ENCODE measurements around the gene CISD1.

Gene CISD1

GRCh38 chr10:58269782-58270290 lies 874 bp downstream of the CISD1 start:
- H3K4me1 Mint-ChIP-seq (ENCODE audit: low read depth): no peaks in the 10 kb centered on the region
- H3K27me3 Mint-ChIP-seq: no peaks in the 10 kb centered on the region
- H3K4me3 Mint-ChIP-seq: peak overlapping the region; percentile 97
- H3K9me3 Mint-ChIP-seq: no peaks in the 10 kb centered on the region
- intact Hi-C loops (cut with micrococcal nuclease): loop anchor here (1.0 to 10.0 kb wide), 2 partner anchors 65 to 114 kb away; partner anchors contain the start of gene UBE2D1
- peak overlapping the region; percentile 98 for H3K27ac Mint-ChIP-seq
- H3K36me3 Mint-ChIP-seq (ENCODE audit: low read depth): peaks cover 16% of the 10 kb centered on the region

GRCh38 chr10:58275261-58275660 lies 6.3 kb downstream of the CISD1 start:
- no peaks in the 10 kb centered on the region for H3K27me3 Mint-ChIP-seq
- intact Hi-C loops (cut with micrococcal nuclease): no loop called here
- H3K27ac Mint-ChIP-seq: no peak overlapping the region
- H3K4me1 Mint-ChIP-seq (ENCODE audit: low read depth): no peaks in the 10 kb centered on the region
- no peak overlapping the region for H3K4me3 Mint-ChIP-seq
- peaks cover 10% of the 10 kb centered on the region for H3K36me3 Mint-ChIP-seq (ENCODE audit: low read depth)
- no peaks in the 10 kb centered on the region for H3K9me3 Mint-ChIP-seq

- H3K4me3 Mint-ChIP-seq: no peak overlapping the region
- H3K27ac Mint-ChIP-seq: no peak overlapping the region
- H3K36me3 Mint-ChIP-seq (ENCODE audit: low read depth): peaks cover 10% of the 10 kb centered on the region
- no peaks in the 10 kb centered on the region for H3K9me3 Mint-ChIP-seq
- no peaks in the 10 kb centered on the region for H3K27me3 Mint-ChIP-seq
- intact Hi-C loops (cut with micrococcal nuclease): no loop called here
- no peaks in the 10 kb centered on the region for H3K4me1 Mint-ChIP-seq (ENCODE audit: low read depth)
These were observed 6.9 kb downstream of the CISD1 start for GRCh38 chr10:58275908-58276307.

GRCh38 chr10:58278274-58278961 lies 9.5 kb downstream of the CISD1 start:
- Mint-ChIP-seq H3K4me3 (no peak overlapping the region), H3K36me3 (ENCODE audit: low read depth) (peaks cover 10% of the 10 kb centered on the region), H3K27ac (no peak overlapping the region), H3K4me1 (ENCODE audit: low read depth) (peaks cover 11% of the 10 kb centered on the region), H3K9me3 (no peaks in the 10 kb centered on the region), H3K27me3 (no peaks in the 10 kb centered on the region)
- intact Hi-C loops (cut with micrococcal nuclease): no loop called here

- Mint-ChIP-seq H3K4me3 (no peak overlapping the region), H3K4me1 (ENCODE audit: low read depth) (peaks cover 11% of the 10 kb centered on the region), H3K36me3 (ENCODE audit: low read depth) (peaks cover 10% of the 10 kb centered on the region), H3K27ac (no peak overlapping the region), H3K9me3 (no peaks in the 10 kb centered on the region), H3K27me3 (no peaks in the 10 kb centered on the region)
- intact Hi-C loops (cut with micrococcal nuclease): no loop called here
These were observed 10.0 kb downstream of the CISD1 start for GRCh38 chr10:58278962-58279307.

GRCh38 chr10:58280477-58280876 lies 11.5 kb downstream of the CISD1 start:
- Mint-ChIP-seq H3K9me3 (no peaks in the 10 kb centered on the region), H3K4me1 (ENCODE audit: low read depth) (peaks cover 11% of the 10 kb centered on the region), H3K4me3 (no peak overlapping the region), H3K27me3 (no peaks in the 10 kb centered on the region), H3K27ac (no peak overlapping the region), H3K36me3 (ENCODE audit: low read depth) (peaks cover 10% of the 10 kb centered on the region)
- intact Hi-C loops (cut with micrococcal nuclease): no loop called here

- intact Hi-C loops (cut with micrococcal nuclease): no loop called here
- Mint-ChIP-seq H3K27ac (no peak overlapping the region), H3K36me3 (ENCODE audit: low read depth) (peaks cover 10% of the 10 kb centered on the region), H3K9me3 (no peaks in the 10 kb centered on the region), H3K27me3 (no peaks in the 10 kb centered on the region), H3K4me3 (no peak overlapping the region), H3K4me1 (ENCODE audit: low read depth) (peaks cover 11% of the 10 kb centered on the region)
These were observed 12.3 kb downstream of the CISD1 start for GRCh38 chr10:58281092-58281752.

- H3K9me3 Mint-ChIP-seq: no peaks in the 10 kb centered on the region
- no peaks in the 10 kb centered on the region for H3K27me3 Mint-ChIP-seq
- intact Hi-C loops (cut with micrococcal nuclease): no loop called here
- no peak overlapping the region for H3K4me3 Mint-ChIP-seq
- H3K27ac Mint-ChIP-seq: peak overlapping the region; percentile 9
- peaks cover 11% of the 10 kb centered on the region for H3K4me1 Mint-ChIP-seq (ENCODE audit: low read depth)
- peaks cover 3% of the 10 kb centered on the region for H3K36me3 Mint-ChIP-seq (ENCODE audit: low read depth)
These were observed 13.7 kb downstream of the CISD1 start for GRCh38 chr10:58282615-58283014.

- Mint-ChIP-seq H3K9me3 (no peaks in the 10 kb centered on the region), H3K4me3 (no peak overlapping the region), H3K27ac (no peak overlapping the region), H3K36me3 (ENCODE audit: low read depth) (no peaks in the 10 kb centered on the region), H3K4me1 (ENCODE audit: low read depth) (no peaks in the 10 kb centered on the region), H3K27me3 (no peaks in the 10 kb centered on the region)
- intact Hi-C loops (cut with micrococcal nuclease): loop anchor here (1.0 kb wide), 1 partner anchor 114 kb away; no protein-coding TSS in a partner anchor
These were observed 22.7 kb downstream of the CISD1 start for GRCh38 chr10:58291538-58292174.

GRCh38 chr10:58293989-58294388 lies 25.0 kb downstream of the CISD1 start:
- Mint-ChIP-seq H3K4me1 (ENCODE audit: low read depth) (no peaks in the 10 kb centered on the region), H3K4me3 (no peak overlapping the region), H3K27me3 (no peaks in the 10 kb centered on the region), H3K36me3 (ENCODE audit: low read depth) (no peaks in the 10 kb centered on the region), H3K9me3 (no peaks in the 10 kb centered on the region), H3K27ac (no peak overlapping the region)
- intact Hi-C loops (cut with micrococcal nuclease): no loop called here

GRCh38 chr10:58299580-58299979 lies 30.6 kb downstream of the CISD1 start:
- Mint-ChIP-seq H3K9me3 (no peaks in the 10 kb centered on the region), H3K4me1 (ENCODE audit: low read depth) (no peaks in the 10 kb centered on the region), H3K4me3 (no peak overlapping the region), H3K27me3 (peaks cover 14% of the 10 kb centered on the region), H3K27ac (no peak overlapping the region), H3K36me3 (ENCODE audit: low read depth) (no peaks in the 10 kb centered on the region)
- intact Hi-C loops (cut with micrococcal nuclease): loop anchor here (2.0 kb wide), 1 partner anchor 89 kb away; no protein-coding TSS in a partner anchor

- H3K9me3 Mint-ChIP-seq: no peaks in the 10 kb centered on the region
- peaks cover 14% of the 10 kb centered on the region for H3K27me3 Mint-ChIP-seq
- intact Hi-C loops (cut with micrococcal nuclease): loop anchor here (10.0 kb wide), 1 partner anchor 214 kb away; the partner anchor contains the start of gene BICC1
- H3K4me1 Mint-ChIP-seq (ENCODE audit: low read depth): no peaks in the 10 kb centered on the region
- no peak overlapping the region for H3K27ac Mint-ChIP-seq
- no peak overlapping the region for H3K4me3 Mint-ChIP-seq
- no peaks in the 10 kb centered on the region for H3K36me3 Mint-ChIP-seq (ENCODE audit: low read depth)
These were observed 31.7 kb downstream of the CISD1 start for GRCh38 chr10:58300676-58301075.

- Mint-ChIP-seq H3K4me1 (ENCODE audit: low read depth) (no peaks in the 10 kb centered on the region), H3K4me3 (no peak overlapping the region), H3K36me3 (ENCODE audit: low read depth) (no peaks in the 10 kb centered on the region), H3K9me3 (no peaks in the 10 kb centered on the region), H3K27ac (no peak overlapping the region), H3K27me3 (peaks cover 20% of the 10 kb centered on the region)
- intact Hi-C loops (cut with micrococcal nuclease): loop anchor here (10.0 kb wide), 1 partner anchor 213 kb away; the partner anchor contains the start of gene BICC1
These were observed 33.3 kb downstream of the CISD1 start for GRCh38 chr10:58302254-58302653.

- no peak overlapping the region for H3K4me3 Mint-ChIP-seq
- intact Hi-C loops (cut with micrococcal nuclease): loop anchor here (10.0 kb wide), 1 partner anchor 211 kb away; the partner anchor contains the start of gene BICC1
- H3K27me3 Mint-ChIP-seq: peaks cover 23% of the 10 kb centered on the region
- H3K36me3 Mint-ChIP-seq (ENCODE audit: low read depth): no peaks in the 10 kb centered on the region
- no peaks in the 10 kb centered on the region for H3K4me1 Mint-ChIP-seq (ENCODE audit: low read depth)
- H3K27ac Mint-ChIP-seq: no peak overlapping the region
- no peaks in the 10 kb centered on the region for H3K9me3 Mint-ChIP-seq
These were observed 35.2 kb downstream of the CISD1 start for GRCh38 chr10:58304099-58304633.
